HG03097 (cell line): ENCODE results near the gene SUGCT.

Source experiments
- ATAC-seq: cut with Tn5 transposase; IDR thresholded peaks from one replicate; pipeline ENCODE4 v1.9.1; 2021; ENCODE audit not compliant: unreplicated experiment, low FRiP score

SUGCT gene

GRCh38 chr7:40455485-40455884 is 320.7 kb downstream of the SUGCT start:
- ATAC-seq: no peak

- ATAC-seq: no peak
Measured at GRCh38 chr7:40457776-40458480, 323.1 kb downstream of the SUGCT start.

GRCh38 chr7:40463446-40463845 is 328.6 kb downstream of the SUGCT start:
- ATAC-seq: no peak

- no peak for ATAC-seq
Measured at GRCh38 chr7:40468891-40469864, 334.4 kb downstream of the SUGCT start.

- no peak for ATAC-seq
Measured at GRCh38 chr7:40470091-40470592, 335.3 kb downstream of the SUGCT start.

GRCh38 chr7:40470817-40471216 is 336.0 kb downstream of the SUGCT start:
- no peak for ATAC-seq

- ATAC-seq: no peak
Measured at GRCh38 chr7:40471891-40472290, 337.1 kb downstream of the SUGCT start.

- ATAC-seq: peak; percentile 98
Measured at GRCh38 chr7:40474790-40475680, 340.2 kb downstream of the SUGCT start.

- no peak for ATAC-seq
Measured at GRCh38 chr7:40475681-40475982, 340.8 kb downstream of the SUGCT start.

- ATAC-seq: no peak
Measured at GRCh38 chr7:40477094-40477493, 342.3 kb downstream of the SUGCT start.

GRCh38 chr7:40482845-40483244 is 348.0 kb downstream of the SUGCT start:
- ATAC-seq: no peak

GRCh38 chr7:40483630-40484029 is 348.8 kb downstream of the SUGCT start:
- ATAC-seq: no peak

- no peak for ATAC-seq
Measured at GRCh38 chr7:40489844-40490602, 355.2 kb downstream of the SUGCT start.

- no peak for ATAC-seq
Measured at GRCh38 chr7:40490603-40490924, 355.8 kb downstream of the SUGCT start.

- ATAC-seq: no peak
Measured at GRCh38 chr7:40492946-40493345, 358.1 kb downstream of the SUGCT start.

- ATAC-seq: no peak
Measured at GRCh38 chr7:40493609-40494051, 358.8 kb downstream of the SUGCT start.

- no peak for ATAC-seq
Measured at GRCh38 chr7:40498924-40499510, 364.2 kb downstream of the SUGCT start.

- no peak for ATAC-seq
Measured at GRCh38 chr7:40499718-40500117, 364.9 kb downstream of the SUGCT start.

GRCh38 chr7:40500219-40500618 is 365.4 kb downstream of the SUGCT start:
- ATAC-seq: no peak

- ATAC-seq: no peak
Measured at GRCh38 chr7:40502359-40502758, 367.6 kb downstream of the SUGCT start.
